DND-41 (cell line): ENCODE measurements around the gene NEK7.

Experiments used
- ATAC-seq: fragments of 200-7000 bp; cut with Tn5 transposase; 3 replicates; pipeline ENCODE4 v1.9.1; 2021; ENCODE audit warnings: low read depth; ENCODE audit not compliant: insufficient read depth
- DNase-seq: peaks from one replicate; pipeline ENCODE4 v3.0.0-alpha.2; 2020
- H2AFZ ChIP-seq: 2 replicates; pipeline ENCODE4 v1.6.0; 2012; ENCODE audit warnings: low read depth, low read length
- H3K27ac ChIP-seq: 2 replicates; pipeline ENCODE4 v1.5.1; 2012; ENCODE audit warnings: low read length, inconsistent platforms
- H3K27me3 ChIP-seq: fragments of 200-600 bp; sonication (generic); 2 replicates; pipeline ENCODE4 v1.6.0; 2012; ENCODE audit warnings: low read length, mild to moderate bottlenecking, inconsistent platforms; ENCODE audit not compliant: insufficient read depth, poor library complexity
- H3K36me3 ChIP-seq: 2 replicates; pipeline ENCODE4 v1.5.1; 2012; ENCODE audit warnings: low read length, inconsistent platforms; ENCODE audit not compliant: insufficient read depth
- H3K4me1 ChIP-seq: 2 replicates; pipeline ENCODE4 v1.5.1; 2012; ENCODE audit warnings: mild to moderate bottlenecking, low read length; ENCODE audit not compliant: insufficient read depth
- H3K4me2 ChIP-seq: 2 replicates; pipeline ENCODE4 v1.6.0; 2012; ENCODE audit warnings: mild to moderate bottlenecking, moderate library complexity, low read length, inconsistent platforms; ENCODE audit not compliant: insufficient read depth
- H3K4me3 ChIP-seq, 2 experiments: fragments of 200-600 bp in 1 of 2; shearing (Covaris generic) in 1 of 2; 2 replicates each; pipeline ENCODE4 v1.5.1; 2012 to 2016; ENCODE audit warnings: inconsistent platforms in 2 of 2, low read length in 2 of 2, mild to moderate bottlenecking in 2 of 2, low read depth in 1 of 2, moderate library complexity in 1 of 2
- H3K79me2 ChIP-seq: 2 replicates; pipeline ENCODE4 v1.6.0; 2012; ENCODE audit warnings: low read length, inconsistent platforms; ENCODE audit not compliant: insufficient read depth
- H3K9ac ChIP-seq: 2 replicates; pipeline ENCODE4 v1.6.0; 2012; ENCODE audit warnings: low read depth, mild to moderate bottlenecking, inconsistent platforms, low read length, moderate library complexity
- H3K9me3 ChIP-seq: 2 replicates; pipeline ENCODE4 v1.5.1; 2012; ENCODE audit warnings: low read length, moderate library complexity, mild to moderate bottlenecking, inconsistent platforms; ENCODE audit not compliant: insufficient read depth, severe bottlenecking
- H4K20me1 ChIP-seq: 2 replicates; pipeline ENCODE4 v1.6.0; 2012; ENCODE audit warnings: low read length; ENCODE audit not compliant: insufficient read depth
- CTCF ChIP-seq: IDR thresholded peaks from 2 replicates; pipeline ENCODE4 v1.5.1; 2012; ENCODE audit warnings: borderline replicate concordance, low read length, moderate library complexity, mild to moderate bottlenecking; ENCODE audit not compliant: poor library complexity, severe bottlenecking; ENCODE audit errors: extremely low read depth
- EZH2 ChIP-seq: IDR thresholded peaks from 3 replicates; pipeline ENCODE4 v1.6.1; 2012; ENCODE audit warnings: borderline replicate concordance, low read depth, mild to moderate bottlenecking, moderate library complexity, low read length, inconsistent platforms; ENCODE audit not compliant: severe bottlenecking

The NEK7 gene

DNA sequence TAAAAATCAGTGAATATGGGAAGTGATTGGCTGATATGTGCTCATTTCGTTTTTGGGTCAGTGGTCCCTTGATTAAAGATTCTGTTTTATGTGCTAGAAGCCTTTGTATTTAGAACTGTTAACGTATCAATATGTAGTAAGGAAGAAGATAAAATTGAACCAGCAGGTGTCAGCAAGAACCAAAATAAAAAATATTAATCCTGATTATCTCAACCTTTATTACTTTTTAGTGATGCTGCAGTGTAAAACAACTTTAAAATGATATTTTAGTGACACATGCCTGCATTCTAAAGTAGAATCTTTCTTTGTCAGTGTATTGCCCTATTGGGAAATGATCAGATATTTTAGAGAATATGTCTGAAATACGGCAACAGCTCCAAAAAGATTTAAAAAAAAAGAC lies 49.5 kb downstream of the NEK7 start:
- Histone ChIP-seq H3K36me3 (peaks cover 8% of the 10 kb centered on the region), H3K9me3 (peaks cover 6% of the 10 kb centered on the region), H3K27me3 (no peaks in the 10 kb centered on the region), H2AFZ (no peak overlapping the region), H3K4me3 (no peak overlapping the region), H4K20me1 (peaks cover 24% of the 10 kb centered on the region; the same call in 1 of the 2 replicates), H3K9ac (no peak overlapping the region), H3K4me2 (no peak overlapping the region), H3K27ac (no peak overlapping the region), H3K4me1 (peaks cover 5% of the 10 kb centered on the region; the same call in 1 of the 2 replicates), H3K79me2 (peaks cover 96% of the 10 kb centered on the region)
- ATAC-seq (no peak), DNase-seq (no peak)
- TF ChIP-seq EZH2 (no peak), CTCF (no peak)

DNA sequence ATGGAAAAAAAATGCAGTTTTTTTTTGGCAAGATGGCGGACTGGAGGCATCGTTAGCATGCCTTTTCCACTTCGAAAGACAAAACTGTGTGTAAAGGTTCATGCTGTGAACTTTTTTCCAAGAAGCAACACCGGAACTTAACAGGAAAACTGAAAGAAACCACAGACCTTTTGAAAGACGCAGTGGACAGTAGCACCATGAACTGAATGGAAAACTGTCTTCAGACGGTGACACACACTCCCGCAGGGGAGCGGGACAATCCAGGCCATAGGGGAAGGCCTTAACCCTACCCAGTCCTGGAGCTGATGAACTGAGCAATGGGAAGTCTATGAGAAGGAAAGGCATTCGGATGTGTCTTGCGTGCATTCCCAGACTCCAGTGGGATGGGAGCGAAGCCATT lies 54.9 kb downstream of the NEK7 start:
- no peak overlapping the region for H2AFZ ChIP-seq
- H3K4me2 ChIP-seq = no peak overlapping the region
- H3K4me1 ChIP-seq = no peaks in the 10 kb centered on the region
- no peak overlapping the region for H3K27ac ChIP-seq
- ATAC-seq = no peak
- no peak overlapping the region for H3K4me3 ChIP-seq
- no peak overlapping the region for H3K9ac ChIP-seq
- DNase-seq = no peak
- TF ChIP-seq EZH2 (no peak), CTCF (no peak)
- H3K27me3 ChIP-seq = no peaks in the 10 kb centered on the region
- peaks cover 31% of the 10 kb centered on the region for H3K36me3 ChIP-seq
- no peaks in the 10 kb centered on the region; the same call in 1 of the 2 replicates for H4K20me1 ChIP-seq
- peaks cover 46% of the 10 kb centered on the region for H3K9me3 ChIP-seq
- peaks cover 91% of the 10 kb centered on the region for H3K79me2 ChIP-seq

DNA sequence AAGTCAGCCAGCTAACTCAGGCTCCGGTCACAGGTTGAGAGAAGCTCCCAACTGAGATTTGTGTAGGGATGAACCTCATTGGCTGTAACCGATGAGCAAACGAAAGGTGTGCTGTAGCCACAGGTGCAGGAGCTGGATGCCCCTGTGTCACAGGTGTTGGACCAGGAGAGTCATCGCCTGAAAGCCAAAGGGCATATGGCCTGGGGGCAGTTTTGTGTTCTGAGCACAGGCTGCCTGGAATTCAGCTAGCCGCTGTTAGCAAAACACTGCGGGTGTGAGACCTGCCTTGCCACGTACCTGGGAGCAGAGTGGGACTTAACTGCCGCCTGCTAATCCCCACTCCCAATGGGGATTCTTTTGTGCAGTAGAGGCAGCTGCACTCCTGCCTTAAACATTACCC lies 55.3 kb downstream of the NEK7 start:
- H3K79me2 ChIP-seq = peaks cover 90% of the 10 kb centered on the region
- H3K27ac ChIP-seq = no peak overlapping the region
- H3K4me3 ChIP-seq = no peak overlapping the region
- DNase-seq (no peak), ATAC-seq (no peak)
- no peak overlapping the region for H2AFZ ChIP-seq
- no peaks in the 10 kb centered on the region; the same call in 1 of the 2 replicates for H4K20me1 ChIP-seq
- peaks cover 31% of the 10 kb centered on the region for H3K36me3 ChIP-seq
- H3K27me3 ChIP-seq = no peaks in the 10 kb centered on the region
- H3K9me3 ChIP-seq = peaks cover 46% of the 10 kb centered on the region
- no peak overlapping the region for H3K4me2 ChIP-seq
- H3K9ac ChIP-seq = no peak overlapping the region
- TF ChIP-seq CTCF (no peak), EZH2 (no peak)
- no peaks in the 10 kb centered on the region for H3K4me1 ChIP-seq

DNA sequence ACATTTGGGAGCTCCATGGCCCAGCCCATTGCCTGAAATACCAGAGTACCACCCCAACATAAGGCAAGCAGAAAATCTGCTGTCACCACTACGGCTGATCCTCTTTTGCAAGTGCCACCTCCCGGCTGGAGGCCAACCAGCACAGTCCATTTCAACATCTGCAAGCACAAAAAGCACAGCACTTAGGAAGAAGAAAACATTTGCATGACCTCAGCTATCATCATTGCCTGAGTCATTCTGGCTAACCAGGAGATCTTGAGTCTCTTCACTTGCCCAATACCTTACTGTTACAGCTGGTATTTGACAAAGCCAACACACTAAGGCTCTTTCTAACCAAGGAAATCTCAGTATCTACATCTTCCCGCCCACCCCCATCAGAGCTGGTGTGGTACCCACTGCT lies 55.9 kb downstream of the NEK7 start:
- H3K27ac ChIP-seq = no peak overlapping the region
- peaks cover 31% of the 10 kb centered on the region for H3K36me3 ChIP-seq
- H3K4me3 ChIP-seq = no peak overlapping the region
- no peaks in the 10 kb centered on the region for H3K27me3 ChIP-seq
- no peaks in the 10 kb centered on the region for H3K4me1 ChIP-seq
- no peak overlapping the region for H3K9ac ChIP-seq
- ATAC-seq (no peak), DNase-seq (no peak)
- no peak overlapping the region for H2AFZ ChIP-seq
- H3K4me2 ChIP-seq = no peak overlapping the region
- peaks cover 46% of the 10 kb centered on the region for H3K9me3 ChIP-seq
- H4K20me1 ChIP-seq = no peaks in the 10 kb centered on the region; the same call in 1 of the 2 replicates
- H3K79me2 ChIP-seq = peaks cover 89% of the 10 kb centered on the region
- TF ChIP-seq EZH2 (no peak), CTCF (no peak)
